Mesenteric fat pad (tissue), 1 donor: ENCODE data around the gene PEAR1. TPM values are rescaled to one million over a fixed set of nuclear protein-coding genes. Genes with fewer than 3 reads are reported as not detected.

Experiments
- DNase-seq: peaks from one replicate; pipeline ENCODE4 v3.0.0-alpha.2; 2020; ENCODE audit warnings: low spot score
- total RNA-seq: library from RNA; stranded (reverse); fragmentation: NEBNext Ultra II Directional; extraction: Animal tissue kit (Norgen Biotek cat#: 25700); gene quantifications from one replicate; pipeline ENCODE4 v1.2.1, GENCODE V29; 2021
- donor health status: DM: yes; HTN: yes; CAD: no.

The PEAR1 gene
- total RNA-seq, 1 donor from 2014 or later: 17.7 TPM

- DNase-seq: no peak
These were observed 11.9 kb upstream of the PEAR1 start for GRCh38 chr1:156881663-156882062.

DNA sequence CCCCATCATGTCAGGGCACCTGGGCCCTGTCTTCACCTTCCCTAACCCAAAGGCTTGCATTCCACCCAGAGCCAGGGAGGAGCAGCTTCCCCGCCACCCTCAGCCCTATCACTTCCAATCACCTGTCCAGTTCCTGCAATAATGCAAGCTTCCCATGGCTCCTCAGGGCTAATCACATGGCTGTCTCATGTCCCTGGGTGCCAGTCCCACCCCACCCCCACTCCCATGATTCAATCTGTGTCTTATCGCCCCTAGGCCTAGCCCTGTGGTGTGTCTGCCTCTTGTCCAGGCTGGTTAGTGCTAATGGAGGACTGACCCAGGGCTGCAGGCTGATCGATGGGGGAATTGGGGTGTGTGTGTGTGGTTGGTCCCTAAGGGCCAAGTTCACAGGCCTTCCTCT is 11.0 kb upstream of the PEAR1 start:
- DNase-seq: no peak

GRCh38 chr1:156883919-156884318 is 9.6 kb upstream of the PEAR1 start:
- no peak for DNase-seq

DNA sequence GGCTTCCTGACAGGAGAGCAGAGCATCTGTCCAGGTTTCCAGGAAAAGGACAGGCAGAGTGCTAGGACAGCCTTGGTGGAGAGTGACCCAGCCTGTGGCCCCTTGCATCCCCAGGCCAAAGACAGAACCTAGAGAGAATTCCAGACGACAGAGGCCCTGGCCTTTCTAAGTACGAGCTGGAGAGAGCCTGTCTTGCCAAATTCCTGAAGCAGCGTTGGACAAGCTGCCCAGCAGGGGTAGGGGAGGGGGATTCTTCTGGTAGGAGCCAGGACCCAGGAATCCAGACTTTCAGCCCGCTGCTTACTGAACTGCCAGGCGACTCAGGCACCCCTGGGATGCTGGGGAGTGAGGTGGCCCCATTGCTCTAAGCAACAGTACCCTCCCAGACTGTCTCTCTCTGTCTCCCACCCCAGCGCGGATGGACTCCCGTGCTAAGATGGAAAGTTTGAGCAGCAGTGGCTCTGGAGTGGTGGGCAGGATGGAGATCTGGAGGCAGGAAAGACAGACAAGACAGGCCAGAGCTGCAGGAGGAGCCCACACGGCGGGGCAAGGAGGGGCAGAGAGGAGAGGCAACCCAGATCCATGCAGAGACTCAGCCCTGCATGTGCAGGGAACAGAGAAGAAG is 8.8 kb upstream of the PEAR1 start:
- no peak for DNase-seq

- no peak for DNase-seq
These were observed 8.2 kb upstream of the PEAR1 start for GRCh38 chr1:156885314-156885713.

DNA sequence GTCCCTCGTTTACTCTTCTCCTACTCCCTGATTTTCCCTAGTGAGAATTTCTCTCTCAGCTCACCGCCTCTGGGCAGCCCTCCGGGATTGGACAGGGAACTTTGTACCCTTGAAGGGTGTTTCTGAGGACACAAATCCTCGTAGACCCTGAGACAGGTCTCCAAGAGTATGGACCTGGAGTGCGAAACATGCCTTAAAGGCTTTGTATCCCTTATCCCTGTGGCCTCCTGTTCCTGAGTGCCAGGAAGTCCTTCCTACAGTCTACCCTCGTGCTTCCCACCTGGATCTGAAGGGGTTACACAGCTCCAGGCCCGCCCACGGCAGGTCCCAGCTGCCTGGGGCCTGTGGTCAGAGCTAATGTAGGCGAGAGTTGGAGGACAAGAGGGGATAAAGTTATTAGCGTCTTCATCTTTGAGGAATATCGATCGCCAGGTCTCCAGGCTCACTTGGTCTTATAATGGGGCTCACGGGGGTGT is 7.6 kb upstream of the PEAR1 start:
- DNase-seq: no peak

- DNase-seq: no peak
These were observed 6.8 kb upstream of the PEAR1 start for GRCh38 chr1:156886583-156887281.

- no peak for DNase-seq
These were observed 6.2 kb upstream of the PEAR1 start for GRCh38 chr1:156887317-156887716.

DNA sequence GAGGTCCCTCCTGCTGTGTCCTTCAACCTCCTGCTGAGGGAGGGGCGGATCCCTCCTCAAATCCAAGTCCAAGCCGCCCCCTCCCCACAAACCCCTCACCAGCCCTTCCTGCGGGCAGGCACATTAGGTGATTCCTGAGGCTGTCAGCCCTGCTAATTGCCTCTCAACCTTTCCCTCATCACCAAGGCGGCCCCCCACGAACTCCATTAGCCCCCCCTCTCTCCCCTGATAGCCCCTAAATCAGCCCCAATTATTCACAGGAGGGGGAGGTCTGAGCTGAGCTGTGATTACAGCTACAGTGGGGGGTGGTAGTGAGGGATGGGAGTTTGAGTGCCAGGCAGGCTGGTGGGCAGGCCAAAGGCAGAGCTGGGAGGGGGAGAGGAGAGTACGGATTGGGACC is 5.8 kb upstream of the PEAR1 start:
- DNase-seq: no peak

GRCh38 chr1:156889802-156890580 is 3.5 kb upstream of the PEAR1 start:
- no peak for DNase-seq

- DNase-seq: peak; percentile 96
These were observed 1.1 kb upstream of the PEAR1 start for GRCh38 chr1:156892190-156893047.

DNA sequence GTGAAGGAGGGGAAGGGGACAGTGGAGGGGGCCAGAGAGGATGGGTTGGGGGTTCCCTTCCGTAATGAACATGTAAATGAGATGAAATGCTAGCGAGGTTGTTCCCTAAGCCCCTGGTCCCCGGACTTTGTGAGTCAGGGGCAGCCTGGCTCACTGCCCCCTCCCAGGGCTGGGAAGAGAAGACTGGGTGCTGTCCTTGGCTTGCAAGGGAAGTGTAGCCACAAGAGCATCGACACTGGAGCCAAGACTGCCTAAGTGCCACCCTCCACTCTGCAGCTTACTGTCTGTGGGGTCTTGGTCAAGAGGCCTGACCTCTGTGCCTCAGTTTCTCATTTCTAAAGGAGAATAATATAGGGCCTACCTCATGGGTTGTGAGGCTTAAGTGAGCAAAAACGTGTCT is 483 bp downstream of the PEAR1 start:
- no peak for DNase-seq

- no peak for DNase-seq
These were observed 1.4 kb downstream of the PEAR1 start for GRCh38 chr1:156894711-156895454.

DNA sequence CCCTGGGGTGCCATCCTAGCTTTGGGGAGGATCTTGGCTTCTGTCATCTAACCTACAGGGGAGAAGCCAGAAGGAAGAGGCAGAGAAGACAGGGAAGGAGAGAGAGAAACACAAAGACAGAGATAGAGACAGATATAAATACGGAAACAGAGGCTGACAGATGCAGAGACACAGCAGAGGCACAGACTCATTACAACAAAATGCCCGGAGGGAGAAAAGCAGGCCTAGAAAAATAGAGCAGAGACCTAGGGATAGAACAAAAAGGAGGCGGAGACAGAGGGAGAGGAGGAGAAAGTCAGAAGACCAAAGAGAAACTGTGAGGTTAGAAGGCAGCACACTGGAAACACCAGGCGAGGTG is 1.9 kb downstream of the PEAR1 start:
- DNase-seq: no peak

GRCh38 chr1:156895927-156896326 is 2.4 kb downstream of the PEAR1 start:
- DNase-seq: no peak

- no peak for DNase-seq
These were observed 3.0 kb downstream of the PEAR1 start for GRCh38 chr1:156896490-156897033.

- DNase-seq: no peak
These were observed 3.7 kb downstream of the PEAR1 start for GRCh38 chr1:156897078-156897825.

- DNase-seq: no peak
These were observed 4.6 kb downstream of the PEAR1 start for GRCh38 chr1:156898161-156898566.

DNA sequence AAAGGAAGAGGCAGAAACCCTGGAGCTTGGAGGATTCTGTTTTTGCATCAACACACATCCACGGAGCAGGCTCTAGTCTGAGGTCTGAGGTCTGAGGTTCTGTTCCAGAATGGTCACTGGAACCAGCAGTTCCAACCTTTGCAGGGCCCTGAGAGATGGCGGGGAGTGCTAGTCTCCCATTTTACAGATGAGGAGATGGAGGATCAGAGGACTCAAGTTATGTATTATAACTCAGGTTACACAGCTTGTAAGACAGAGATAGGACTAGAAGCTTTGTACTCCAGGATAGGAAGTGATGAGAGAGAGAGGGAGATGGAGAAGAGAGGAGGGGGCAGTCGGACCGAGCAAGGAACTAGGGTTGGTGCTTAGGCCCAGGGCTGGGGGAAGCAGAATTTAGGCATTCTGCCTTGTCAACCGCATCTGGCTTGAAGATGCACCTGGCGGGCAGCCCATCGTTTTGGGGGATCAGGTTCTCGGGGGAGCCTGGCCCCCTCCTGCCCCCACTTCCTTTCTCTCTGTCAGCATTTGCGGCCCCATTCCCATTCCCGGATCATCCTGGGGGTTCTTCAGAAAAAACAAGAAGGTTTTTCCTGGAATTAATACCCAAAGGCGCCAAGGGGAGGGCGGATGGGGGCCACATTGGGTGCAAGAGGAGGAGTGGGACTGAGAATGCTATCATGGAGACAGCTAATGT is 5.6 kb downstream of the PEAR1 start:
- no peak for DNase-seq
